ENCODE measurements around the gene USH1C. TPM values are rescaled to one million over a fixed set of nuclear protein-coding genes. Genes with fewer than 3 reads are reported as not detected.

USH1C gene
- total RNA-seq, 2 donors from 2014 or later = 0.68 TPM; not detected in 1

GRCh38 chr11:17559341-17560087 is 15.3 kb upstream of the USH1C start:
- no peak for DNase-seq (ENCODE audit: low spot score)
- H3K4me3 ChIP-seq = no peak overlapping the region
- ATAC-seq (ENCODE audit: insufficient number of reproducible peaks, low FRiP score, low read depth) = no peak
- no peaks in the 10 kb centered on the region for H3K9me3 ChIP-seq
- H3K27me3 ChIP-seq (replicated peaks; ENCODE audit: insufficient read depth) = no peaks in the 10 kb centered on the region
- no peak for TF ChIP-seq CTCF (IDR thresholded peaks at IDR 0.05)
- H3K36me3 ChIP-seq = no peaks in the 10 kb centered on the region
- no peaks in the 10 kb centered on the region for H3K4me1 ChIP-seq (ENCODE audit: control insufficient read depth in 1 of 2, low read depth in 2 of 2)
- no peak overlapping the region for H3K27ac ChIP-seq

- Histone ChIP-seq H3K4me1 (ENCODE audit: control insufficient read depth in 1 of 2, low read depth in 2 of 2) (no peaks in the 10 kb centered on the region), H3K4me3 (no peak overlapping the region), H3K36me3 (no peaks in the 10 kb centered on the region), H3K9me3 (no peaks in the 10 kb centered on the region), H3K27me3 (replicated peaks; ENCODE audit: insufficient read depth) (no peaks in the 10 kb centered on the region), H3K27ac (no peak overlapping the region)
- DNase-seq (ENCODE audit: low spot score) (no peak), ATAC-seq (ENCODE audit: insufficient number of reproducible peaks, low FRiP score, low read depth) (no peak)
- no peak for TF ChIP-seq CTCF (IDR thresholded peaks at IDR 0.05)
Observed at GRCh38 chr11:17558916-17559315, 14.7 kb upstream of the USH1C start.

- no peak overlapping the region for H3K4me3 ChIP-seq
- DNase-seq (ENCODE audit: low spot score) (no peak), ATAC-seq (ENCODE audit: insufficient number of reproducible peaks, low FRiP score, low read depth) (no peak)
- H3K27ac ChIP-seq = no peak overlapping the region
- no peaks in the 10 kb centered on the region for H3K36me3 ChIP-seq
- no peaks in the 10 kb centered on the region for H3K27me3 ChIP-seq (replicated peaks; ENCODE audit: insufficient read depth)
- no peak for TF ChIP-seq CTCF (IDR thresholded peaks at IDR 0.05)
- no peaks in the 10 kb centered on the region for H3K9me3 ChIP-seq
- H3K4me1 ChIP-seq (ENCODE audit: control insufficient read depth in 1 of 2, low read depth in 2 of 2) = no peaks in the 10 kb centered on the region
Observed at GRCh38 chr11:17558025-17558780, 14.0 kb upstream of the USH1C start.

- DNase-seq (ENCODE audit: low spot score) (no peak), ATAC-seq (ENCODE audit: insufficient number of reproducible peaks, low FRiP score, low read depth) (no peak)
- no peak overlapping the region for H3K27ac ChIP-seq
- H3K4me3 ChIP-seq = no peak overlapping the region
- H3K36me3 ChIP-seq = no peaks in the 10 kb centered on the region
- no peak for TF ChIP-seq CTCF (IDR thresholded peaks at IDR 0.05)
- H3K27me3 ChIP-seq (replicated peaks; ENCODE audit: insufficient read depth) = no peaks in the 10 kb centered on the region
- H3K4me1 ChIP-seq (ENCODE audit: control insufficient read depth in 1 of 2, low read depth in 2 of 2) = no peaks in the 10 kb centered on the region
- H3K9me3 ChIP-seq = no peaks in the 10 kb centered on the region
Observed at GRCh38 chr11:17556999-17557398, 12.8 kb upstream of the USH1C start.

- TF ChIP-seq CTCF (IDR thresholded peaks at IDR 0.05) = no peak
- H3K4me3 ChIP-seq = no peak overlapping the region
- H3K9me3 ChIP-seq = no peaks in the 10 kb centered on the region
- H3K36me3 ChIP-seq = no peaks in the 10 kb centered on the region
- no peak overlapping the region for H3K27ac ChIP-seq
- H3K27me3 ChIP-seq (replicated peaks; ENCODE audit: insufficient read depth) = no peaks in the 10 kb centered on the region
- no peak for ATAC-seq (ENCODE audit: insufficient number of reproducible peaks, low FRiP score, low read depth)
- no peak for DNase-seq (ENCODE audit: low spot score)
- H3K4me1 ChIP-seq (ENCODE audit: control insufficient read depth in 1 of 2, low read depth in 2 of 2) = no peaks in the 10 kb centered on the region
Observed at GRCh38 chr11:17554487-17554886, 10.3 kb upstream of the USH1C start.
